ENCODE results near the gene PAX8.
A peak's percentile ranks its signal among the peaks of the same experiment; 100 is the strongest.

The PAX8 gene

DNA sequence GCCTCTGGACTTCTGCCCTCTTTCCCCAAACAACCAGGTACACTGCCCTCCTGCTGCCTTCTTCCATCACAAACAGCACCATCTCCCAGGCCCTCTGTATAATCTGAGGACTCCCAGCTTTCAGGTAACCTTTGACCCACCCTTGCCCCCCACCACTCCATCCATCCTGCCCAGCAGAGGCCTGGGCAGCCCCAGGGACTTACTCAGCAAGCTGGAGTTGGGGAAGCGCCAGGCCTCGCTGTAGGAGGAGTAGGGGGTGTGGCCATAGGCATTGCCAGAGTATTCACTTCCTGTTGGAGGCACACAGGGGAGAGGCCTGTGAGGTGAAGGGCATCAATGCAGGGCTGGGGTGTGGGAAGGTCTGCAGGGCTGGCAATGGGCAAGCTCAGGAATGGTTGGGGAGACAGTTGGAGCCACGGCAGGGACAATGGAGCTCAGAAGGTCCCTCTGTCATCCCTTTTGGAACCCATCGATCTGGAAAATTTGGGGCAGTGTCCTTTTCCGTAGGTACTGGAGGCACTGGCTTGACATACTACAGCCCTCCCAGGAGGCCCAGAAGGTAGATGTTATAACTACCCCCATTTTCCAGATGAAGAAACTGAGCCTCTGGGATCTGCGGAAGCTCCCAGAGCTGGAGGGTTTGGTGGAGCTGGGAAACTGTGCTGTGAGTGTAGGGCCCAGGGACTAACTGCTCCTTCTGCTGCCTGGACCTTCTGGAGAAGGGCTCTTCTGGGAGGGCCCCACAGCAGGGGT, 58.7 kb downstream of the PAX8 start:
- no peak for DNase-seq (ENCODE audit: low read depth)

DNA sequence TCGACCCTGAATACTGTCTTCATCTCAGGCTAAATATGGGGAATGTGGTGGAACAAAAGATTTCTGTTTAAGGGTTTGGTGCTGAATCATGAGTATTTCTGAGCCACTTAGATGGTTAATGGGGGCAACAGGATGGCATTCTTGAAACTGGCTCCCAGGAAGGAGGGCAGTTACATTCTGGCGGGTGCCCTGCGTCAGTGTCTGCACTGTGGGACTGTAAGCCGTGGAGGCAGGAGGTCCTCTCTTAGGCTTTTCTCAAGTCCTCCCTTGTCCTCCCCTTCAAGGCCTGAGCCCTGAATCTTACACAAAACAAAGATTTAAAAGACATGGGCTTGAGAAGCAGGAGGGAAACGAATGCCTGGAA, 59.2 kb downstream of the PAX8 start:
- DNase-seq (ENCODE audit: low read depth) = no peak

DNA sequence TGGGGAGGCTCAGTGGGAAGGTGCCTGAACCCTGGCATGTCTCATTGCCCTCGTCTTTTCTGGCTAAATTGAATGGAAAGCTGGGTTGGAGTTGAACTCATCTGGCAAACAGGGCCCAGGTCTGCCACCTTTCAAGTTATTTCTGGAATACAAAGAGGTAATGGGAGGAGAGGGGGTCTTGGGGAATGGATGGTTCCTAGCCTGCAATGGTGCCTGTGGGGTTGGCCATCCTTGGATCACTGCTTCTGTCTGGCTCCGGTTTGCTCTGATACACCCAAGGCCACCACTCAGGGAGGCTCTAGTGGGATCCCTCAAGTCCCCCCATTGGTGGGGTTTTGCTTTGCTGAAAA, 59.7 kb downstream of the PAX8 start:
- no peak for DNase-seq (ENCODE audit: low read depth)

DNA sequence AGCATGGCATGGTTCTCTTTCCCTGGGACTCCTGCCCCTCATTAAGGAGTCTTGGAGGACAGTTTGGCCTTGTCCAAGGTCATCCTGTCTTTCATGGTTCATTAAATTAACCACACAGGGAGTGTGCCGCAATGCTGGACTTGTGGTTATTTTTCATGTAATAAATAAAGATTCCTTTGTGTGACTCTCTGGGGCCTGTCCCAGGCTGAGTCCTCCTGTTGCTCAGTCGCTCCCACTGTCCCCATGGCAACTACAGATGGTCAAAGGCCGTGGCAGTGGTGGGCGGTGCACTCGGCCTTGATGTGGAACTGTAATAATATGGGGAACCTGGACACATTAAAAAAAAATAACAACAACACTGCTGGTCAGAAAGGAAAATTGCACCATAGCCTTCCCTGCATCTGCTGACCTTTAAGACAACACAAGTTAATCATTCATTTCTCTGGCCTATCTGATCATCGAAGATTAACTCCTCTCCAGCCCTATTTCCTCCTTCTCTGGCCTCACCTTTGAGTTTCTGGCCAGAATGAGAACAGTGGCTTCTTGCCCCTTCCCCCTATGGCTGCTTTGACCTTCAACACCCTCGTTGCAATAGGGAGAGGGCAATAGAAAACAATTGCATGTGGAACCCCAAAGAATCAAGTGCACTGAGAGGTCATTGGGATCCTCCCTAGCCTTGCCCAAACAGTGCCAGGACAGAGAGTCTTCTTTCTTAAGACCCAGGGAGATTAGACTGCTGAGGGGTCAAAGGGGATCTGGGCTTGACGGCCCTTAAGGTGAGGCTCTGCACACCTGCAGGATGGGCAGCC, 60.2 kb downstream of the PAX8 start:
- no peak for DNase-seq (ENCODE audit: low read depth)

DNA sequence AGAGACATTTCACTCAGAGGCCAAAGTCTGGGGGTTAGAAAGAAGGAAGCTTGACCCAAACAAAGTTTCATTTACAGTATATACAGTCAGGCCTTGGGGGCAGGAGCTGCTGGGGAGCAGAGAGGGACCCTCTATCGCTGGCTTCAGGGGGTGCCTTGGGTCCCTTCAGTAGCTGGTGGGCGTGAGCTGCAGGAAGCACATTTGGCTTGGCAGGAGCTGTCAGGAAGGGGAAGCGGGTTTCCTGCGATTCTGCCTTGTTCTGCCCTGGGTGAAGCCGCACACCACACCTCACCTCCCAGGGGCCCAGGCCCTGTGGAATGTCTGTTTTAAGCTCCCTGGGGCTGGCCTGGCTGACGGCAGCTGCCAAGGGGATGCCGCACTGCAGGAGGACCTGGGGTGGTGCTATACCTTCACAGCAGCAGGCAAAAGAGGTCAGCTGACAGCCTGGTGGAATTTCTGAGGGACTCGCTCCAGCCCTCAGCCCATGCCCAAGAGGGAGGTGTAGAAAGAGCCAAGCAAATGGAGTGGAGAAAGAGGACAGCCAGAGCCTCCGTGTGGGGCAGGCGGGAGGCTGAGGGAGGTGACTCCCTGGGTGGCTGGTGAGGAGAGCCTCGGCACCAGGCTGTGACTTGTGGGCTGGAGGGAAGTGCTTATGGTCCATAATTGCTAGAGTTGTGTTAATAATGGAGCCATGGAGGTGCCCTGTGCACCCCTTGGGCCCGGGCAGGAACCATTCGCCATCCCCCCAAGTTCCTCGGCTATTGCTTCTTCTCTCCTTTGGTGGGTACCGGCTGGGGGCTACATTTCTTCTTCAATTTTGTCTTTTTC, 61.1 kb downstream of the PAX8 start:
- DNase-seq (ENCODE audit: low read depth) = no peak

DNA sequence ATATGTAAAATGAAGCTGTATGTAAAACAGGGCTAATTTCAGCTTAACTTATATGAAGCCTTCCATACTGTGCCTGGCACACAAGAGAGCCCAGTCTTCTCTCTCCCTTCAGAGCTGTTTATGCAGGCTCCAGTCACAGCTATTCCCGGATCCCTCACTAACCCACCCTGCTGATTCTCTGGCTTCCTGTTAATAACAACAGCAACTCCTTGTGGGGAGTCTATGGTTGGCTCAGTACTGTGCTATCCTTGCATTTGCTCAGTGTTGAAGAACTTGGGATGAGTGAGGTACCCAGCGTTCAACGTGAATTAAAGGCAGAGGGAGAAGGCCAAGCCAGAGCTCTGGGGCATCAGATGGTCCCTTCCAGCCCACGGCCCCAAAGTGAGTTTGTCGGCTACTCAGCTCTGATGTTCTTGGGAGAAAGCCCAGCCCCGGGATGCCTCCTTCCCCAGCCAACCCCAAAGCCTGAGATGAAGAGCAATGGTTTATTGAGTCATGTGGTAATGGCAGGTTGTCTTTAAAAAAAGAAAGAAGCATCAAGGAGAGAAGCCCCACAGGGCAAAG, 61.7 kb downstream of the PAX8 start:
- DNase-seq (ENCODE audit: low read depth) = no peak

DNA sequence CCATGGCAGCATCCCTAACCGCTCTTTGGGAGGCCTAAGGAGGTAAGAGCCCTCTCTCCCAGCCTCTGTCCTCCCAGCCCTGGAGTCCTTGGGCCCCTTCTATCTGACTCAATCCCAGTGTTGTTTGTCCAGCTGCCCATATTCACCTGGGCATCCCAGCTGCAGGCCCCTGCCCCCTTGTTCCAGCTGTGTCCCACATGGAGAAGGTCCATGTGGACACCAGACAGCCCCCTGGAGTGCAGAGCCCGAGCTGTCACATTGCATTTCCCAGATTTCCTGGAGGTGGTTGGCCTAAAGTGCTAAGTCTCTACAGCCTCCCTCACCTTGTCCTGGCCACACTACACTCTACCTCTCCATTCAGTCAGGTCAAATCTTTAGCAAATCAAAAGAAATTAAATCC, 62.4 kb downstream of the PAX8 start:
- DNase-seq (ENCODE audit: low read depth) = no peak

DNA sequence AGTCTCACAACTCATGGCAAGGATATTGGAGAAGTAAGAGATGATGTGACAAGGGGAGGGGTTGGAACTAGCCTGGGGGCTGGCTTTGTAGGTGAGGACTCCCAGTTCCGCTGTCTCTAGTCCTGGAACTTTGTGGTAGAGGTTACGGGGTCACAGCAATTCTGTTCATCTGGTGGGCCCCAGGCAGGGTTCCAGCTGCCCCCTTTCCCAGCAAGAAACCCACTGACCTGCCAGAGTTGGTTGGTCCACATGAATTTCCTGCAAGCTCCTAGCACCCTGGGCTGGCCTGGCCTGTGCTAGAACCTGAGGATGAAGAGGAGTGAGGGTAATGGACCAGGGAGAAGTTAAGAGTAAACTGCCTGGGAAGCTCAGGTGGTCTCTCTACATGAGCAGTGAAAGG, 63.7 kb downstream of the PAX8 start:
- no peak for DNase-seq (ENCODE audit: low read depth)

DNA sequence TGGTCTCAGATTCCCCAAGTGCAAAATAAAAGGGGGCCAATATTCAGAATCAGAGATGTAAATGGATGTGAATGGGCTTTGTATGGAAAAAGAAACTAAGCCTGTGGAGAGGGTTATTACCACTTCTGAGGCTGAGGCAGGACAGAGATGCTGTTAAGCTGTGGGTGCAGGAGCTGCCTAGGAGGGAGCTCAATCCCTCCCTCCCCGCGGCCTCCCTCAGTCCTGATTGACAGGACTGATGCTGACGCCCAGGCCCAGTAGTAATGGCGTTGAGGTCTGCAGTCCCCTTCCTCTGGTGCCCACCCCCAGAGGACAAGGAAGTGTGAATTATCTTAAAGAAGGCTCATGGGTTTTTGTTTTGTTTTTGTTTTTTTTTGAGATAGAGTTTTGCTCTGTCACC, 64.6 kb downstream of the PAX8 start:
- no peak for DNase-seq (ENCODE audit: low read depth)

DNA sequence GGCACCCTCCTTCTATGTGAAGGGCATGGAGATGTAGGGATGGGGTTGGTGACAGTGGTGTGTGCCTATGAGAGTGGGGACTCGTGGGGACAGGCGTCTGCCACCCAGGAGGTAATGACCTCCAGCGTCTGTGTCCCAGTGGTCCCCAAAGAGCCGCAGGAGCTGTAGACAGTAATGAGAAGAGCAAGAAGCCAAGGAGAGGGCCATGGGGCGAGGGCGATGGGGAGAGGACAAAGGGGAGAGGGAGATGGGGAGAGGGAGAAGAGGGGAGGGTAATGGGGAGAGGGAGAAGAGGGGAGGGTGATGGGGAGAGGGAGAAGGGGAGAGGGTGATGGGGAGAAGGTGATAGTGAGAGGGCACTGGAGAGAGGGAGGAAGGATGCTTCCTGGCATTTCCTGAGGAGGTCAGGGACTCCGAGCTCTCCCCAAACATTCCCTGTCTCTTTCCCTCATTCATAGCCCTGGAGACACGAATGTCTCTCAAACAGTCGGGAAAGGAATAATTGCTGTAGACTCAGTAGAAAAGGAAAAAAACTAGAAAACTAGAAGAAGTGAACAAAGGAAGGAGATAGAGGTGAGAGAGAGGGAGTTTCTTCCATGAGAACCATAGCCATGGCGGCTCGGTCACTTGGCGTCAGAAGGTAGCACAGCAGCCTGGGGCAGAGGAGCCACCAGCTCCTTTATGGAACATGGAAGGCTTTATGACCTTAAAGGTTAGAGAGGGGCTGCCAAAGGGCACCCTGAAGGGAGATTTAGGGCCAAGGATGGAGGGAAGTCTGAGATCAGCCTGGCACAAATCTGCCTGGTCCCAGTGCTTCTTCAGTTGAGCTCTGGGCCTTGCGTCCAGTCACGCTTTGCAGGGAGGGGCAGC, 65.4 kb downstream of the PAX8 start:
- DNase-seq (ENCODE audit: low read depth) = no peak

DNA sequence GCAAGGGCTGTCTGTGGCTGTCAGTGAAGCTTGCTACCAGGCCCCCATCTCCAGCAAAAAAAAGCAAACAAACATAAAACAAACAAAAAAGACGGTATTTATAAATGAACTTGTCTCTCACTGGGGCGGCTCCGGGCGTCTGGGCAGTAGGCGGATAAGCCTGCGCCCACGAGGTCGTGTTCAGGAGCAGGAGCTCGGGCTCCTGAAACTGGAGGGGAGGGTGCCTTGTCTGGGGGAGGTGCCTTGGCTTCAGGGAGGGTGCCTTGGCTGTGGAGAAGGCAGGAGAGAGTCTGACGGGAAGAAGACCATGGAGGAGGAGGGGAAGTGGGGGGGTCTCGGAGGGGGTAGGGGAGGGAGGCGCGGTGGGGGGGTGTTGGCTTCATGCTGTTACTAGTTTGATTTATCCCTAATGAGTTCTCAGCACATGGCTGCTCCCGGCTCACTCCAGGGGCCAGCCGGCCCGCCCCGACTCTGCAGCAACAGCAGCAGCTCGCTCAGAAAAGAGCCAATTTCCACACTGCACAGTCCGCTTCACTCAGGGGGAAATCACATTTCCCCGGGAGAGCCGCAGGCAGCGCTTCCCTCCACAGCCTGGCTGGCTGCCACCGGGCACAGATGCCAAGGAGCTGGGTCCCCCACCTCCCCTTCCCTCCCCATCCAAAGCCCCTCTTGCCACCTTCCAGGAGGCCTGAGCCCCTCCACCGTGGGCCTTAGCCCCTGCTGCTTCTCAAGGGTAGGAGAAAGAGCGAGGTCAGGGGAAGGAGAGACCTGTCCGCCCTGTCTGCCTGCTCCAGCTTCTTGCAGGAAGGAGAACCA, 66.3 kb downstream of the PAX8 start:
- DNase-seq (ENCODE audit: low read depth) = no peak

DNA sequence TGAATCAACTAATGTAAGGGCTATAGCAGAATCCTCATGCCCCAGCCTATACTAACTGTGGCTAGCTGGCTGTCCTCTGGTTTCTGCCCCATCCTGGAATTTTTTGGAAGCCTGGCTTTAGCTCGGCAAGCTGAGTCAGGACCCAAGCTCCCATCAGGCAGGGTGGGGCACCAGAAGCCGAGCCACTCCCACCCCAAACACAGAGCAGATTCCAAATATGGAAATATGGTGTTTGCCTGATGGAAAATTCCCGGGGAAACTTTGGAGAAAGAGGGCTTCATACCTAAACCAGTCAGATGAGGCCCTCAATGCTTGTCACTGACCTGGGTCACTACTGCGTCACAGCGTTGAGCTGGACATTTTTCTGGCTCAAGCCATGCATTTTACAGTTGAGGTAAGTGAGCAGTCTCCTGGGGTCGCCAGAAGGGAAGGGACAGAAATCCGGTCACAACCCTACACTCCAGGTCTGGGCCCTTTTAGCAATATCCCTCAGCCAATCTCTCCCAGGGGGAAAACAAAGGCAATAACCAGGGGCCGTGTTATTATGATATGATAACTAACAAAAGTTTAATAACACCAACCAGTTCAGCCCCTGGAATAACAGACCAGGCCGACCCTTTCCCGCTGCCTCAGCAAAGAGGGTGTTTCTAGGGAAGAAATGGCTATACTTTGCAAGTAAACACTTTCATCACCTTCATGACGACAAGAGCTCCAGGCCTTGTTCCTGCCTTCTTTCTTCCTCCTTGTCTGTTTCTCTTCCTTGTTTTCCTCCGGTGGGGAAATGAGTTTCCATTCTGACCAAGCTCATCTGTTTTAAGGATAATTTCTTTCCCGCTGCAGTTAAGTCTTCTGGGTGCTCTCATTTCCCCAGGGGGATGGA, 67.3 kb downstream of the PAX8 start:
- peak; percentile 58 for DNase-seq (ENCODE audit: low read depth)

DNA sequence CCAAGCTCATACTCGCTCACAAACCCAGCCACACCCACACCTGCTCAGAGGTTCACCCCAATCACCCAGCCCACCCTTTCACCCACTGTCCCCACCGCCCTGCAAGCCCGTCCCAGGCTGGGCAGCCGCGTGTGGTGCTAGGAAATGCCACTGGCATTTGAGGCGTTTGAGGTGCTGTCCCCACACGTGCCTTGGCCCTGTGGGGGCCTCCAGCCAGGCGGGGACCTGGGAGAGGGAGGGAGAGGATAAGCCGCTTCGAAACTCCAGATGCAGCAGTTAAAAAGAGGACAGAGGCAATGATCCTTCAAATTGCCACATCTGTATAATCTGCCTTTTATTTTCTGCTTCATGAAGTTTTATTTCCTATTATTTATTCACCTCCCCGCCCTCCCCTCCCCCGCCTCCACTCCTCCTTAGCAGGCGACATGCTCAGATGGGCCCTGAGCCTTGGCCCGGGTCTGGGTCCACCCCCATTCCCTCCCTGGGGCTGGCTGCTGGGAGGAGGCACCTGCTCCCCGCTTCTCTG, 69.0 kb downstream of the PAX8 start:
- no peak for DNase-seq (ENCODE audit: low read depth)

DNA sequence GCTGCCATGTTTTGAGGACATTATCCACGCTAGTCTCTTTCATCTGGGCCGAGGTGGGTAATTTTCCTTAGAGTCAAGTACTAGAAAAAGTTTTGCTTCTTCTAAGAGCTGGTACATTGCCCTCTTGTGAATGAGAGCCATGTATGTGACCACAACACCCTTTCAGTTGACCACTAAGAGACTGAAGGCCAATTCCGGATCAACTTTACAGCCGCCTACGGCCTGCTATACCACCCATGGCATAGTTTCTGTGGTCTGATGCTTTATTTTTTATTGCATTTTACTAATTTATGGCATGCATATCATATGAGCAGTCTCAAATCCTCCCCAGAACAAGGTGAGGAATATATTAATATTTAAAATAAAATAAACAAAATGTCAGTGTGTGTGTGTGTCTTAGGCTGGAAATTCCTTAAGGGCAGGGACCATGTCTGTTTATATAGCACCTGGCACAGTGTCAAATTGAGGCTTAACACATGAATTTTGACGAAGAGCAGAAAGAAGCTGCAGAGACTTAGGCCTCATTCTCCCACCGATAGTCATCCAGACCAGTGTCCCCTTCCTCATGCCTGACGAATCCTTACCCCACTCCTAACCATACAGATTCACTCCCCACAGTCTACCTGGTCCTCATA, 69.6 kb downstream of the PAX8 start:
- DNase-seq (ENCODE audit: low read depth) = no peak

DNA sequence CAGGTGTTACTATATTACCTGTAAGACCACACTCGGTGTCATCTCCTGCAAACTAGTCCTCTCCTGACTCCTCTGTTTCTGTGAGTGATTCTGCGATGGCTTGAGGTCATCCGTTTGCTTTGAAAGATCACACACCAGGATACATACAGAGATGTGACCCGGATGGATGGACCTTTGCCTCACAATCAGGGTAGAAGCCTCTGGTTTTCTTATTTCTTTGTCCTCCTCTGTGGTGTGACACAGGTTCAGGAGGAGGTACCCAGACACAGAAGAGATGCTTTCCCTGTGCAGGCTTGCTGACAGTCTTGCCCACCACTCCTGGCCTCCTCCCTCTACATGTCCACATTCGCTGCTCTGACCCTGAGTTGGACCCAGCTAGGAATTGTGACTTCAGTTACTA, 70.3 kb downstream of the PAX8 start:
- DNase-seq (ENCODE audit: low read depth) = no peak

DNA sequence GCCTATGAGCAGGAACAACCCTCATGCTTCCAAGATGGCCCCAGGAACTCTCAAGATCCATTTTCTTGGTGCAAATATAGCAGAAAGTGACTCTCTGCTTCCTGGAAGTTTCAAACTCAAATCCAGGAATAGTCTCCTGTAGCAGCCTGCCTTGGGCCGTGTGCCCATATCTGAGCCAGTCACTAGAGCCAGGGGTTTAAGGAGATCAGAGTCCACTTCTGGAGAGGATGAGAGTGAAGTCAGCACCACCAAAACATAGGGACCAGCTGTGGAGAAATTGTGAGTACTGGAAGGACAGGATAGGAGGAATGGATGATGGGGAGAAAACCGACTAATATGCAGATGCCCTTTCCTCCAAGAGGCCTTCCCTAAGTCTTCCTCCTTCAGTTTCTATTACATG, 71.7 kb downstream of the PAX8 start:
- no peak for DNase-seq (ENCODE audit: low read depth)

DNA sequence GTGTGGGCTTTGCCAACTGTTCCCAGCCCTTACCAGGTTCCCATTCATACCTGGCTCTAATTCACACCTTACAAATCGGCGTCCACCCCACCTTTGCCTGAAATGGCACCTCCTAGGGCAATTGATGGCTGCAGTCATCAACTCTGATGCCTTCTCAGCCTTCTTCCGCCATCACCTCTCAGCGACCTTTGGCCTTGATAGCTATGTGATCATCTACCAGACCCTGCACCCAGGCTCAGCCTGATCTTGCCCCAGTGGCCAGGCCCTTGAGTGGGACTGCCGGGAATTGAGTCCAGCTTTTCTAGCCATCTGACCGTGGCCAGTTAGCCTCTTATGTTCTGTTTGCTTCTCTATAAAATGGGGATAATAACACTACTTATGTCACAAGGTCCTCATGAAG, 72.5 kb downstream of the PAX8 start:
- DNase-seq (ENCODE audit: low read depth) = no peak

DNA sequence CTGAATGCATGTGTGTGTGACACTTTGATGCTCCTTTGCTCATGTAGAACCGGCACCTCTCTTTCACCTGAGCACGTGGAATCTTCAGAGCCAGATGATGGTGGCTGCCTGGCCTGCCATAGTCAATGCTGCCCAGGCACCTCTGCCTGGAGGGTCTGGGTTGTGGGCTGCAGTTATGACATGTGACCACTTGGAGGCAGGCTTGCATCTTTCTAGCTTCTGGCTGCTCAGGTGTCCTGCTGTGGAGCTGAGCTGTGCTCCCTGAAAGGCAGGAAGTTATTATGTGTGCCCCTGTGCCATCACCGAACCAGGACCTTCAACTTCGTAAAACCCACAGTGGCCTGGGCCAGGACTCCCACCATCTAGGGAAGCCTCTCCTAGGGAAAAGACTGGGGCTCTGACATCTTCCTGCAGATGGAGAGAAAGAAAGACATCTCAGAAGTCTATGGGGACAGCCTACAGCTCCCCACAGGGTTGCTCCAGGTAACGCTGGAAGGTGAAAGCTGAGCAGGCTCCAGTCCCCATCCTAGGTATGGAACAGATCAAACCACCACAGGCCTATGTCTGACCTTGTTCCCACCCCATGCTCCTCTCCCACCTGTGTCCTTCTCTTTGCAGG, 74.7 kb downstream of the PAX8 start:
- DNase-seq (ENCODE audit: low read depth) = peak; percentile 39

DNA sequence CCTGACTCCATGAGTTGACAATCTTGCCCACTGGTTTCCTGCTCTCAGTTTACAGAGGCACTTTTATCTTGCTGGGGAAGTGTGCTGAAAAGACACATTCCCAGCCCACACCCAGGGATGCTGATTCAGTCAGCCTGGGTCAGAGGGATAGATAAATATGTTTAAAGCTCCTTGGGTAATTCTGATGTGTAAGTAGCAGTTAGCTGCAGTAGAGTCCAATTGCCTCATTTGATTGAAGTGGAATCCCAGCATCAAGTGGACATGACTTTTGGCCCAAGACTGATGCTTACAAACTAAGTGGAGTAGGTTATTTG, 75.5 kb downstream of the PAX8 start:
- DNase-seq (ENCODE audit: low read depth) = no peak
